ENCODE results near the gene TMEM192. TPM values are rescaled to one million over a fixed set of nuclear protein-coding genes. Genes with fewer than 3 reads are reported as not detected.

Gene TMEM192
- total and polyA plus RNA-seq, 7 donors: 4.7 to 12.5 (median 7.4) TPM

- no peaks in the 10 kb centered on the region for H3K27me3 ChIP-seq
- no peak within 1 kb of the TSS for H3K27ac ChIP-seq
- H3K4me3 ChIP-seq: no peak within 1 kb of the TSS
- no peaks in the 10 kb centered on the region for H3K9me3 ChIP-seq
- H3K4me1 ChIP-seq: no peaks in the 10 kb centered on the region
- no peak for TF ChIP-seq CTCF (IDR thresholded peaks at IDR 0.05)
- TF ChIP-seq POLR2AphosphoS5 (IDR thresholded peaks at IDR 0.05): no peak
- TF ChIP-seq EP300 (IDR thresholded peaks at IDR 0.05): no peak
- no peak for TF ChIP-seq POLR2A (IDR thresholded peaks at IDR 0.05)
- no peaks in the 10 kb centered on the region for H3K36me3 ChIP-seq
- DNase-seq: no peak
- intact Hi-C loops (cut with DNase I): no loop called here
- WGBS, 2 donors: 30 to 66% methylated on average over 6 of the region's 6 CpGs
These were observed 59.0 kb downstream of the TMEM192 start, which contains the start of gene TRIM75 for GRCh38 chr4:165053645-165054044. Gene TRIM75, plus strand, starts transcription at chr4:165053866. Its CDS starts 5,282 bp downstream, at chr4:165059148.

- WGBS, 2 donors: 74 to 76% methylated on average over 3 of the region's 3 CpGs
- no peaks in the 10 kb centered on the region for H3K27me3 ChIP-seq
- intact Hi-C loops (cut with DNase I): no loop called here
- no peak overlapping the region for H3K4me3 ChIP-seq
- H3K4me1 ChIP-seq: no peaks in the 10 kb centered on the region
- no peaks in the 10 kb centered on the region for H3K36me3 ChIP-seq
- H3K27ac ChIP-seq: no peak overlapping the region
- no peak for DNase-seq
- H3K9me3 ChIP-seq: no peaks in the 10 kb centered on the region
- TF ChIP-seq POLR2AphosphoS5 (IDR thresholded peaks at IDR 0.05) (no peak), POLR2A (IDR thresholded peaks at IDR 0.05) (no peak), CTCF (IDR thresholded peaks at IDR 0.05) (no peak), EP300 (IDR thresholded peaks at IDR 0.05) (no peak)
These were observed 60.0 kb downstream of the TMEM192 start for GRCh38 chr4:165052627-165053026.

GRCh38 chr4:165048170-165048569 is 64.5 kb downstream of the TMEM192 start:
- H3K27me3 ChIP-seq: no peaks in the 10 kb centered on the region
- 73 to 88% methylated on average over 5 of the region's 5 CpGs for WGBS, 2 donors

GRCh38 chr4:165031436-165032211 is 81.0 kb downstream of the TMEM192 start, which contains the start of gene TRIM60:
Gene TRIM60, plus strand, starts transcription at chr4:165031999. Its CDS starts 8,074 bp downstream, at chr4:165040073.
- intact Hi-C loops (cut with DNase I): no loop called here
- no peak for DNase-seq

More at GRCh38 chr4:165048170-165048569, 64.5 kb downstream of the TMEM192 start:
- Histone ChIP-seq H3K27ac (no peak overlapping the region), H3K4me3 (no peak overlapping the region), H3K9me3 (no peaks in the 10 kb centered on the region), H3K36me3 (no peaks in the 10 kb centered on the region), H3K4me1 (no peaks in the 10 kb centered on the region)
- no peak for DNase-seq
- intact Hi-C loops (cut with DNase I): no loop called here
- no peak for TF ChIP-seq POLR2AphosphoS5 (IDR thresholded peaks at IDR 0.05)
- TF ChIP-seq CTCF (IDR thresholded peaks at IDR 0.05): no peak

More at GRCh38 chr4:165031436-165032211, 81.0 kb downstream of the TMEM192 start, which contains the start of gene TRIM60:
- TF ChIP-seq CTCF (IDR thresholded peaks at IDR 0.05): no peak
- no peak for TF ChIP-seq POLR2A (IDR thresholded peaks at IDR 0.05)
- TF ChIP-seq EP300 (IDR thresholded peaks at IDR 0.05): no peak
- no peak for TF ChIP-seq POLR2AphosphoS5 (IDR thresholded peaks at IDR 0.05)
- no peaks in the 10 kb centered on the region for H3K9me3 ChIP-seq
- no peak within 1 kb of the TSS for H3K27ac ChIP-seq
- 96% methylated on average over 41 of the region's 41 CpGs for WGBS, 2 donors
- H3K36me3 ChIP-seq: no peaks in the 10 kb centered on the region
- no peak within 1 kb of the TSS for H3K4me3 ChIP-seq
- H3K27me3 ChIP-seq: no peaks in the 10 kb centered on the region
- no peaks in the 10 kb centered on the region for H3K4me1 ChIP-seq

All from sigmoid colon (tissue), 7 donors.